OCI-LY1 (cell line): Measurements from ENCODE around the gene NDUFA7.

Source experiments
- EZH2 ChIP-seq: fragments of 200-600 bp; sonication (generic), shearing (Covaris generic); IDR thresholded peaks from 2 replicates; pipeline ENCODE4 v1.8.0; 2017; ENCODE audit warnings: borderline replicate concordance, mixed run types, mild to moderate bottlenecking, antibody characterized with exemption, low read length, moderate library complexity, mixed read lengths
- TF ChIP-seq, protein P1 (sequence below): fragments of 200-600 bp; sonication (generic), shearing (Covaris generic); IDR thresholded peaks from 2 replicates; pipeline ENCODE4 v1.5.1; 2017; ENCODE audit warnings: mild to moderate bottlenecking, antibody characterized with exemption, low read length, moderate library complexity, mixed read lengths

DNA sequence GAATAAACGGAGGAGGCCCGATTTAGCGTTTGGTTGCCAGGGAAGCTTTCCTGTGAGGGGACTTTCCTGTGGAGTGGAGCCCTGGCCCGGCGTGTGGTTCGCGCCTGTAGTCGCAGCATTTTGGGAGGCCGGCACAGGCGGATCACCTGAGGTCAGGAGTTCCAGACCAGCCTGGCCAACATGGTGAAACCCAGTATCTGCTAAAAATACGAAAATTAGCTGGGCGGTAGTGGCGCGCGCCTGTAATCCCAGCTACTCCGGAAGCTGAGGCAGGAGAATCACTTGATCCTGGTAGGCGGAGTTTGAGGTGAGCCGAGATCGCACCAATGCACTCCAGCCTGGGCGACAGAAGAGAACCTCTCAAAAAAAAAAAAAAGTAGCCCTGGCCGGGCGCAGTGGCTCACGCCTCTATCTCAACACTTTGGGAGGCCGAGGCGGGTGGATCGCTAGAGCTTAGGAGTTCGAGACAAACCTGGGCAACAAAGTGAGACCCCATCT, 14.9 kb upstream of the NDUFA7 start:
- TF ChIP-seq, protein P1, sequence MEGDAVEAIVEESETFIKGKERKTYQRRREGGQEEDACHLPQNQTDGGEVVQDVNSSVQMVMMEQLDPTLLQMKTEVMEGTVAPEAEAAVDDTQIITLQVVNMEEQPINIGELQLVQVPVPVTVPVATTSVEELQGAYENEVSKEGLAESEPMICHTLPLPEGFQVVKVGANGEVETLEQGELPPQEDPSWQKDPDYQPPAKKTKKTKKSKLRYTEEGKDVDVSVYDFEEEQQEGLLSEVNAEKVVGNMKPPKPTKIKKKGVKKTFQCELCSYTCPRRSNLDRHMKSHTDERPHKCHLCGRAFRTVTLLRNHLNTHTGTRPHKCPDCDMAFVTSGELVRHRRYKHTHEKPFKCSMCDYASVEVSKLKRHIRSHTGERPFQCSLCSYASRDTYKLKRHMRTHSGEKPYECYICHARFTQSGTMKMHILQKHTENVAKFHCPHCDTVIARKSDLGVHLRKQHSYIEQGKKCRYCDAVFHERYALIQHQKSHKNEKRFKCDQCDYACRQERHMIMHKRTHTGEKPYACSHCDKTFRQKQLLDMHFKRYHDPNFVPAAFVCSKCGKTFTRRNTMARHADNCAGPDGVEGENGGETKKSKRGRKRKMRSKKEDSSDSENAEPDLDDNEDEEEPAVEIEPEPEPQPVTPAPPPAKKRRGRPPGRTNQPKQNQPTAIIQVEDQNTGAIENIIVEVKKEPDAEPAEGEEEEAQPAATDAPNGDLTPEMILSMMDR: no peak
- no peak for TF ChIP-seq EZH2
